ENCODE results near the gene KHNYN. TPM values are rescaled to one million over a fixed set of nuclear protein-coding genes. Genes with fewer than 3 reads are reported as not detected.

The KHNYN gene
- total RNA-seq, 1 donor from 2014 or later: 43.8 TPM

- H3K36me3 Mint-ChIP-seq (ENCODE audit: low read depth, unreplicated experiment): peaks cover 31% of the 10 kb centered on the region
- no peak for DNase-seq (ENCODE audit: low spot score)
Observed at GRCh38 chr14:24456980-24457379, 27.2 kb downstream of the KHNYN start.

GRCh38 chr14:24458736-24459135, 29.0 kb downstream of the KHNYN start:
- DNase-seq (ENCODE audit: low spot score): no peak
- Mint-ChIP-seq H3K27ac (ENCODE audit: unreplicated experiment) (peak overlapping the region; percentile 64), H3K27me3 (ENCODE audit: unreplicated experiment) (peaks cover 10% of the 10 kb centered on the region), H3K4me1 (ENCODE audit: unreplicated experiment) (peaks cover 28% of the 10 kb centered on the region), H3K36me3 (ENCODE audit: low read depth, unreplicated experiment) (peaks cover 21% of the 10 kb centered on the region), H3K9me3 (ENCODE audit: unreplicated experiment) (peaks cover 5% of the 10 kb centered on the region), H3K4me3 (ENCODE audit: unreplicated experiment) (peak overlapping the region; percentile 14)
- TF ChIP-seq CTCF (IDR thresholded peaks at IDR 0.05; ENCODE audit: unreplicated experiment): no peak

More at GRCh38 chr14:24456980-24457379, 27.2 kb downstream of the KHNYN start:
- peaks cover 28% of the 10 kb centered on the region for H3K4me1 Mint-ChIP-seq (ENCODE audit: unreplicated experiment)
- peaks cover 10% of the 10 kb centered on the region for H3K27me3 Mint-ChIP-seq (ENCODE audit: unreplicated experiment)
- no peak overlapping the region for H3K4me3 Mint-ChIP-seq (ENCODE audit: unreplicated experiment)
- TF ChIP-seq CTCF (IDR thresholded peaks at IDR 0.05; ENCODE audit: unreplicated experiment): no peak
- H3K27ac Mint-ChIP-seq (ENCODE audit: unreplicated experiment): no peak overlapping the region
- peaks cover 12% of the 10 kb centered on the region for H3K9me3 Mint-ChIP-seq (ENCODE audit: unreplicated experiment)

- Mint-ChIP-seq H3K27ac (ENCODE audit: unreplicated experiment) (no peak overlapping the region), H3K27me3 (ENCODE audit: unreplicated experiment) (peaks cover 10% of the 10 kb centered on the region), H3K4me3 (ENCODE audit: unreplicated experiment) (peak overlapping the region; percentile 32), H3K36me3 (ENCODE audit: low read depth, unreplicated experiment) (peaks cover 16% of the 10 kb centered on the region), H3K4me1 (ENCODE audit: unreplicated experiment) (peaks cover 28% of the 10 kb centered on the region), H3K9me3 (ENCODE audit: unreplicated experiment) (no peaks in the 10 kb centered on the region)
- no peak for TF ChIP-seq CTCF (IDR thresholded peaks at IDR 0.05; ENCODE audit: unreplicated experiment)
- DNase-seq (ENCODE audit: low spot score): no peak
Observed at GRCh38 chr14:24459331-24459730, 29.6 kb downstream of the KHNYN start.

- Mint-ChIP-seq H3K27me3 (ENCODE audit: unreplicated experiment) (peaks cover 12% of the 10 kb centered on the region), H3K4me3 (ENCODE audit: unreplicated experiment) (no peak overlapping the region), H3K27ac (ENCODE audit: unreplicated experiment) (no peak overlapping the region), H3K9me3 (ENCODE audit: unreplicated experiment) (no peaks in the 10 kb centered on the region), H3K36me3 (ENCODE audit: low read depth, unreplicated experiment) (peaks cover 10% of the 10 kb centered on the region), H3K4me1 (ENCODE audit: unreplicated experiment) (peaks cover 28% of the 10 kb centered on the region)
- TF ChIP-seq CTCF (IDR thresholded peaks at IDR 0.05; ENCODE audit: unreplicated experiment): no peak
- DNase-seq (ENCODE audit: low spot score): no peak
Observed at GRCh38 chr14:24461336-24461735, 31.6 kb downstream of the KHNYN start.

- peaks cover 19% of the 10 kb centered on the region for H3K4me1 Mint-ChIP-seq (ENCODE audit: unreplicated experiment)
- no peak for DNase-seq (ENCODE audit: low spot score)
- H3K4me3 Mint-ChIP-seq (ENCODE audit: unreplicated experiment): no peak overlapping the region
- no peak overlapping the region for H3K27ac Mint-ChIP-seq (ENCODE audit: unreplicated experiment)
- peaks cover 10% of the 10 kb centered on the region for H3K36me3 Mint-ChIP-seq (ENCODE audit: low read depth, unreplicated experiment)
- H3K9me3 Mint-ChIP-seq (ENCODE audit: unreplicated experiment): no peaks in the 10 kb centered on the region
- peaks cover 10% of the 10 kb centered on the region for H3K27me3 Mint-ChIP-seq (ENCODE audit: unreplicated experiment)
- no peak for TF ChIP-seq CTCF (IDR thresholded peaks at IDR 0.05; ENCODE audit: unreplicated experiment)
Observed at GRCh38 chr14:24463017-24463883, 33.5 kb downstream of the KHNYN start.
